Hematopoietic multipotent progenitor cell (in vitro differentiated cells): ENCODE results near the gene HYDIN. TPM values are rescaled to one million over a fixed set of nuclear protein-coding genes. Genes with fewer than 3 reads are reported as not detected.
"Not testable (repeated sequence)": the region's sequence is repeated elsewhere in the genome, so short reads cannot be mapped to it uniquely, and the experiment has no call there.

Experiments
- DNase-seq, 3 donors: peaks; one replicate each; pipeline ENCODE4 v3.0.0-alpha.2; 2011 to 2015; ENCODE audit warnings: low read depth in 2 of 3, low spot score in 2 of 3
- total RNA-seq: library from RNA; depleted of rRNA; stranded (reverse); fragments of >200 nt; gene quantifications from one replicate; pipeline ENCODE4 v1.2.3, GENCODE V29; 2012

The HYDIN gene
- total RNA-seq, 1 donor: 0.27 TPM

DNA sequence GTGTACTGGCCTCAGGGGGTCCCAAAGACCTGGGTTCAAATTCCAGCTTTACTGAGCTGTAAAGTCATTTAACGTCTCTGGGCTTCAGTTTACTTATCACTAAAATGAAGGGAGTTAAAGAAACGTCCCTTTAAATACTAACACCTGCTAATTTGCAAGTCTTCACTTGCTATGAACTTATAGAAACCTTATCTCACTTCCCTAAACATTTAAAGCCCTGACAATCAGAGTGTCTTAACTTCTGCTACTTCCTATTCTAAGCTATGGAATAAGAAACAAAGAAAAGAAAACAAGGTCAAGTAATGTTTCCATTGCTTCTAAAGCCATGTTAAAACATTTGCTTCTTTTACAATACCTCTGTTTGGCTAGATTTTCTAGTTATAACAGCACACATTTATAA, 87.3 kb downstream of the HYDIN start:
- not testable (repeated sequence) for DNase-seq

DNA sequence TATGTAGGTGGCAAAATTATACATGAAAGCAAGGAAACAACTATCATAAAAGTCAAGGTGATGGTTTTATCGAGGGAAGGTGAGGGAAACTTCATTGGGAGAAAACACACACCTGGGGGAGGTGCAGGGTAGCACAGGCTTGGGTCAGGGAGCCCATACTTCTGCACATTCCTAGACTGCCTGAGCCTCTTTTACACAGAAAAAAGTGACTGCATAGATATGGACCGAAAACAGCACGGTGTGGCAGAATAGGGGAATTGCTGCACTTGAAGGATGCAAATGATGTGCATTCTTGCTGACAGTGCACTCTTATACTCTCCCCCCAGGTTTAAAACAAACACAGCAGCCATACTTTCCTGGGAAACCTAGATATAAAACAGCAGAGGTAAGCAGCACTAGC, 120.0 kb downstream of the HYDIN start:
- not testable (repeated sequence) for DNase-seq

- DNase-seq: not testable (repeated sequence)
Observed at GRCh38 chr16:71109656-71110208, 120.8 kb downstream of the HYDIN start.

DNA sequence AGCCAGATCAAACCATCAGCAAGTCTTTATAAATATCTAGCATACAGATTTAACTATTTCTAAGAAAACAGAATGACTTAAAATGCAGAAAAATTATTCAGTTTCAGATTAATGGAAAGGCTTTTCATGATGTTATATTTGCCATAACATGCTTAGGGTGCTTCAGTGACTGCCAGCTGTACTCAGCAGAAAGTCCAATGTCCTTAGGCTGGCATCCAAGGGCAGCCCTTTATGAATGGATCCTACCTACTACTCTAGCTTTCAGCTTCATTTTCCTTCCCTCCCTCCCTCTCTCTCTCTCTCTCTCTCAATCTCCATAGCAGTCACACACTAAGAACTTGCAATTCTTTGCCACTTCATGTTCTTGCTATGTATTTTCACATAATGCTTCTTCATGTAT, 124.6 kb downstream of the HYDIN start:
- DNase-seq: not testable (repeated sequence)

- not testable (repeated sequence) for DNase-seq
Observed at GRCh38 chr16:71083573-71083972, 146.9 kb downstream of the HYDIN start.

DNA sequence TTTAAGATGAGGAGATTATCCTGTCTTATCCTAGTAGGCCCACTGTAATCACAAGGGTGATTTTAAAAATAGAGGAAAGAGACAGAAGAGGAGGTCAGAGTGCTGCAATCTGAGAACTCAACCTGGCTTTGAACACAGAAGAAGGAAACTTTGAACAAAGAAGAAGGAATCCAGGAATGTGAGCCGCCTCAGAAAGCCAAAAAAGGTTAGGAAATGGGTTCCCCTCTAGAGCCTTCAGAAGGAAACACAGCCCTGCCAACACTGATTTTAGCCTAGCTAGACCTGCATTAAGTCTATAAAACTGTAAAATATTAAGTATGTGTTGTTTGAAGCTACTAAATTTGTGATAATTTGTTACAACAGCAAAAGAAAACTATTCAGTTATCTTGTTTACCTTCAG, 149.7 kb downstream of the HYDIN start:
- DNase-seq: not testable (repeated sequence)

- DNase-seq: not testable (repeated sequence)
Observed at GRCh38 chr16:71080262-71080661, 150.3 kb downstream of the HYDIN start.

GRCh38 chr16:71070651-71071050, 159.9 kb downstream of the HYDIN start:
- not testable (repeated sequence) for DNase-seq

DNA sequence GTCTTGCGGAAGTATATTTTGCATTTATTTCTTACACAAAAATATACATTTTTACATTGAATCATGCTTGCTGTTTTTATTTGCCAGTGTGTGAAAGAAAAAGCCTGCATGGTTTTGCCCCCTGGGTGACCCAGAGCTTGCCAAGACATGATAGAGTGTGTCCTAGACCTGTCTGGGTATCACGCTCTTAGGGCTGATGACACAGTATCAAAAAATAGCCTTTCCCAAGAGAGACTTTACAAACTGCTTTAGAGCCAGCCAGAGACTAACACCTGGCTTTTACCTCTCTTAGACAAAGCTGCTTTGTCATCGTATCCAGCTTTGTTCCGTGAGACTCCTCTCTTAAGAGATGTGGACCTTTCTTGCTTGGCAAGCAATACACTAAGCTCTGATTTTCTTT, 160.7 kb downstream of the HYDIN start:
- not testable (repeated sequence) for DNase-seq

GRCh38 chr16:71053897-71054609, 176.5 kb downstream of the HYDIN start:
- DNase-seq: not testable (repeated sequence)

DNA sequence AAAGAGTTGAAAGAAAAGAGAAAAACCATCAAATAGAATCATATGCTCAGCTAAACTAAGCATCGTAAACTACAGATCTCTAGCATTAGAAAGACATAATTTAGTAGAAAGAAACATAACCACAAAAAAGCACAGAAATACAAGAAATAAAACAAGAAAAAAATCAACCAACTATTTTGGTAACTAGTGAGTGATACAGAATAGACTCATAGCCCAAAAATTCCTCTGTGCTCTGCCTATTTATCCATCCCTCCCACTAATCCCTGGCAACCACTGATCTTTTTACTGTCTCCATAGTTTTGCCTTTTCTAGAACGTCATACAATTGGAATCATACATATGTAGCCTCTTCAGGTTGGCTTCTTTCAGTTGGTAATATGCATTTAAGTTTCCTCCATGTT, 180.2 kb downstream of the HYDIN start:
- DNase-seq: not testable (repeated sequence)

GRCh38 chr16:71039368-71040111, 191.0 kb downstream of the HYDIN start:
- not testable (repeated sequence) for DNase-seq

DNA sequence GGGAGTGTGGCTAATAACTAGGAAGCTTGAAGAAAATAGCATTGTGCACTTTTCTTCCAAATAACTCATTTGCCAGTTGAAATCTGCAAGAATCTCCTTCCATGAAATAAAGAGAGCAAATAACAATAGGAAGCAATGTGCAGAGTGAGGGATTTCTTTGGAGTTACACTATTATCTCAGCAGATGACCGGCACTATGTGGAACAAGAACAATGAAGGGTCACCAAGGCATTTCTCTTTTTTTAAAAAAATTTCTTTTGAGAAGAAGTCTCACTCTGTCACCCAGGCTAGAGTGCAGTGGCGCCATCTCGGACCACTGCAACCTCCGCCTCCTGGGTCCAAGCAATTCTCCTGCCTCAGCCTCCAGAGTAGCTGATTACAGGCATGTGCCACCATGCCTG, 192.1 kb downstream of the HYDIN start:
- DNase-seq: not testable (repeated sequence)

DNA sequence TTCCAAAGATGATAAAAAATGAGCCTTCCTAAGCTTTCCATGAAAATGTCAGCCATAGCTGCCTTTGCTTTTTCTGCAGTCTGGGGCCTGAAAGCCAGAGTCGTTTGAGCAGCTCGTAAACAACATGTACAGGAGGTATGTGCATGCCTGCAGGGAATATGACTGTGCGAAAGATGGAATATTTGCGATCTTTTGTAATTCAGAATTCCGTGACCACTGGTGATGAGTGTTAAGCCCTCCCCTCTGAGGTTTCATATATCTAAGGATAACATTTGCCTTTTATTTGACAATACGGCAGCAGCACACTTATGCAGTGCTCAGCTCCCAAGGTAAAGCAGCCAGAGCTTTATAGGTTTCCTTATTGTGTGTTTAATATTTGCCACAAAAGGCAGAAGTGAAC, 192.5 kb downstream of the HYDIN start:
- DNase-seq: not testable (repeated sequence)

DNA sequence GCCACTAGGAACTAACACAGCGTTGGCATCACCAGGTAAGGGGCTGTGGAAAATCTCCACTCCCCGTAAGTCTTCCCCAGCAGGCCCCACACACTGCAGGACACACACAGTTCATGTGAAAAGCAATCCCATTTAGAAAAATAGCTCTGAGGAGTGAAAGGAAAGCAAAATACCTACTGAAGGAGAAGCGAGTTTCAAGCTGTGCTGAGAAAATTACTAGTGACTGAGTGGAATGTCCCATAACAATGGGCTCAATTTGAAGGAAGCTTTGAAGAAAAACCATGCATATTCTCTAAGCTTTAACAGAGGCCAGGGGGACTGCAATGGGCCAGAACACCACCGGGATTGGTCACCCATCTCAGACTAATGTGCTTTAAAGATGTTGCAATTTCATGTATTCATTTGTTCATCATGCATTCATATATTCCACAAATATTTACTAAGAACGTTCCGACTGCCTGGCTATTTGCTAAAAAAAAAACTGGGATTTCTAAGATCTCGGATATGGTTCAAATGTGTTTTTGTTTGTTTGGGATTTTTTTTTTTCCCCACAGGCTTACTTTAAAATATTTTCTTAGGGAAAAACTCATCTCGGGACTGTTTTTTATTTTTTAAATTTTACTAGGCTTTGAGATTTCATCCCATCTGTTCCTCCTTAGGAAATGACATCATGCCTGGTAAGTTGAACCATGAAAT, 202.3 kb downstream of the HYDIN start:
- not testable (repeated sequence) for DNase-seq

DNA sequence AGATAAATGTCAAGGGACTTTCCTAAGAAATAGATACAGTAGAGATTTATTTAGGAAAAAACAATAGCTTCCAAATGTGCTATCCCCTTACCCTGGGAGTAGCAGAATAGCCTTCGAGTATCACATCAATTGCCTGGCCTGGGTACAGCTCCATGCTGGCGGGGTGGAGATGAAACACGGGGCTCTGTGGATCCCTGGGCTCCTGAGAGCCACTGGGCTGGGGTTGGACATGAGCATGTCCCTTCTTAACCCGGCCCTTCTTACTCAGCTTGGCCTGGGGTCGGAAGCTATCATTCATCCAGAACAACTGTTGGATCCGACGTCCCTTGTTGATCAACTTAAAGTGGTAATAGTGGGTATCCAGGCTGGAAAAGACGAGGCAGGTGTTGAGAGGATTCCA, 203.0 kb downstream of the HYDIN start:
- not testable (repeated sequence) for DNase-seq

DNA sequence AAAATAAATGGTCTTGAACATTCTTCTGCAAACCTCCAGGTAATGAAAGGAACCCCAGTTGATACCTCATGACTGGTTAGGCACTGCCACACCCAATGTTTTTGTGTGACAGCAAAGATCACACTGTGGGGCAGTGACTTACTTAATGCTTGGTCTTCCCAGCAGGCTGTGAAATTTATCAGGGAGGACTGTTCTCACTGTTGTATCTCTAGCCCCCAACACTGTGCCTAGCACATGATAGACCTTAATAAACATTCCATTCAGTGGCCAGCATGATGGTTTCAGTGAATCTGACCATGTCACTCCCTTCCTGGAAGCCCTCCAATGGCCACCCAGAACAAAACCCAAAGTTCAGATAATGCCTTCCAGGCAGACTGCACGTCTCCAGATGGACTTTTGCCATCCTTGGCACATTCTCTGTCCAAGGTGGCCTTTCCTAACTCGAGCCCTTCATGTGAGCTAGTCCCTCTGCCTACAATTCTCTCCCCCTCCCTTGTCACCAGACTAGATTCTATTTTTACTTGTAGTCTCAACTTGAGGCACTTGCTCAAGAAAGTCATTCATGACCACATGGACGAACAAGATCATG, 206.6 kb downstream of the HYDIN start:
- DNase-seq: not testable (repeated sequence)

GRCh38 chr16:71021961-71022537, 208.5 kb downstream of the HYDIN start:
- not testable (repeated sequence) for DNase-seq

DNA sequence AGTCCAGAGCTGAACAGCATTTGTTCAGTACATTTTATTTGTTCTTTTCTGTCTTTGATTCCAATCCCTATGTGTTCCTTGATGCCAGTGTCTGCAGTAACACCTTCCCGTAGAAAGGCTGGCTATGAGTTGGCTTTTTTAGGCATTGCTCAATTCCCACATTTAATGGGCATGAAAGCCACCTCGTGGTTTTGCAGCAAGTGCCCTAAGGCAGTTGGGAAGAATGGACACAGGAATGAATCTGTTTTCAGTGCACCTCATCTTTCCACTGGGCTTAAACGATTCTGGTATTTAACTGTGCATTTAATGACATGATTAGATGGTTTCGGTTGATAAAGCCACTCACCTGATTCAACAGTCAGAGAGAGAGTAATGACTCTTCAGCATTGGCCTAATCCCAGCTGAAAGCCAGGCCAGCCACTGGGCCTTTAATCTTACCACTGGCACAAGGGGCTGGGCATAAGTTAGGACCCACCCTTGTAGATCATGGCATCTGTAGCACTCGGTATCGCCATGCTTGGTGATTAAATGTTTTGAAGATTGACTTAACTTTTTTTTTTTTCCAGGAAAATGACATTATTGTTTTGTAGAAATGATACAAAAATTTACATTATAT, 211.3 kb downstream of the HYDIN start:
- DNase-seq: not testable (repeated sequence)

GRCh38 chr16:71015419-71015818, 215.1 kb downstream of the HYDIN start:
- not testable (repeated sequence) for DNase-seq
